ENCODE measurements around the gene KLHL20. TPM values are rescaled to one million over a fixed set of nuclear protein-coding genes. Genes with fewer than 3 reads are reported as not detected.
A peak's percentile ranks its signal among the peaks of the same experiment; 100 is the strongest.
"Not testable (repeated sequence)": the region's sequence is repeated elsewhere in the genome, so short reads cannot be mapped to it uniquely, and the experiment has no call there.

The KLHL20 gene
- total RNA-seq, 2 experiments from 2014 or later = 12.9 to 14.9 TPM

- CTCF ChIA-PET = no interaction called here
- no peak overlapping the region for H3K4me3 Mint-ChIP-seq
Measured at GRCh38 chr1:173705117-173705516, 9.7 kb upstream of the KLHL20 start.

GRCh38 chr1:173708787-173709186 lies 6.0 kb upstream of the KLHL20 start:
- DNase-seq = no peak
- CTCF ChIA-PET = interaction anchor here (1.0 kb wide), 1 partner anchor 279 kb away, joined by 3 read pairs; no protein-coding TSS in a partner anchor
- H3K36me3 Mint-ChIP-seq = no peaks in the 10 kb centered on the region
- H3K27me3 Mint-ChIP-seq = peaks cover 20% of the 10 kb centered on the region
- POLR2A ChIA-PET = no interaction called here
- intact Hi-C loops (cut with micrococcal nuclease) = no loop called here
- no peaks in the 10 kb centered on the region for H3K4me1 Mint-ChIP-seq (ENCODE audit: low read depth)
- H3K9me3 Mint-ChIP-seq = no peaks in the 10 kb centered on the region
- H3K4me3 Mint-ChIP-seq = no peak overlapping the region
- H3K27ac Mint-ChIP-seq = no peak overlapping the region

More at GRCh38 chr1:173705117-173705516, 9.7 kb upstream of the KLHL20 start:
- Mint-ChIP-seq H3K4me1 (ENCODE audit: low read depth) (no peaks in the 10 kb centered on the region), H3K9me3 (peaks cover 3% of the 10 kb centered on the region), H3K27ac (no peak overlapping the region), H3K36me3 (no peaks in the 10 kb centered on the region), H3K27me3 (peaks cover 10% of the 10 kb centered on the region)
- POLR2A ChIA-PET = no interaction called here
- no peak for DNase-seq
- intact Hi-C loops (cut with micrococcal nuclease) = no loop called here

- ChIA-PET CTCF (interaction anchor here (1.8 to 3.1 kb wide), 3 partner anchors 110 to 284 kb away, joined by 7 to 22 read pairs (median 8); partner anchors contain the start of genes DARS2 and PRDX6), POLR2A (interaction anchor here (0.5 to 3.2 kb wide), 7 partner anchors 110 to 439 kb away, joined by 3 to 19 read pairs (median 5); partner anchors contain the start of genes CENPL, DARS2, PRDX6 and ZBTB37)
- intact Hi-C loops (cut with micrococcal nuclease) = loop anchor here (1.0 to 2.0 kb wide), 5 partner anchors 56 to 308 kb away; partner anchors contain the start of genes CENPL, DARS2, PRDX6 and RC3H1
Measured at GRCh38 chr1:173714441-173714758, 381 bp upstream of the KLHL20 start.

GRCh38 chr1:173715538-173715844 lies 710 bp downstream of the KLHL20 start:
- peaks cover 3% of the 10 kb centered on the region for H3K36me3 Mint-ChIP-seq
- peak overlapping the region; percentile 96 for H3K4me3 Mint-ChIP-seq
- H3K4me1 Mint-ChIP-seq (ENCODE audit: low read depth) = peaks cover 36% of the 10 kb centered on the region
- H3K27ac Mint-ChIP-seq = peak overlapping the region; percentile 92
- DNase-seq = no peak
- CTCF ChIA-PET = interaction anchor here (0.9 to 3.1 kb wide), 4 partner anchors 18 to 285 kb away, joined by 3 to 22 read pairs (median 8); partner anchors contain the start of genes DARS2 and PRDX6
- POLR2A ChIA-PET = interaction anchor here (0.6 to 3.2 kb wide), 6 partner anchors 33 to 285 kb away, joined by 3 to 19 read pairs (median 5); partner anchors contain the start of genes CENPL, DARS2 and PRDX6
- intact Hi-C loops (cut with micrococcal nuclease) = loop anchor here (1.0 to 2.0 kb wide), 3 partner anchors 55 to 307 kb away; partner anchors contain the start of gene RC3H1
- H3K27me3 Mint-ChIP-seq = peaks cover 9% of the 10 kb centered on the region
- H3K9me3 Mint-ChIP-seq = no peaks in the 10 kb centered on the region

More at GRCh38 chr1:173714441-173714758, 381 bp upstream of the KLHL20 start:
- DNase-seq = no peak
- Mint-ChIP-seq H3K4me3 (peak overlapping the region; percentile 96), H3K4me1 (ENCODE audit: low read depth) (peaks cover 29% of the 10 kb centered on the region), H3K27me3 (peaks cover 16% of the 10 kb centered on the region), H3K36me3 (peaks cover 1% of the 10 kb centered on the region), H3K9me3 (no peaks in the 10 kb centered on the region), H3K27ac (peak overlapping the region; percentile 92)

GRCh38 chr1:173717238-173717637 lies 2.5 kb downstream of the KLHL20 start:
- CTCF ChIA-PET = interaction anchor here (1.0 to 1.4 kb wide), 2 partner anchors 286 to 288 kb away, joined by 3 to 5 read pairs; no protein-coding TSS in a partner anchor
- H3K27ac Mint-ChIP-seq = no peak overlapping the region
- H3K4me3 Mint-ChIP-seq = no peak overlapping the region

GRCh38 chr1:173731331-173731730 lies 16.6 kb downstream of the KLHL20 start:
- H3K4me1 Mint-ChIP-seq (ENCODE audit: low read depth); H3K27ac Mint-ChIP-seq: not testable (repeated sequence)
- peaks cover 15% of the 10 kb centered on the region for H3K9me3 Mint-ChIP-seq

More at GRCh38 chr1:173717238-173717637, 2.5 kb downstream of the KLHL20 start:
- no peak for DNase-seq
- no peaks in the 10 kb centered on the region for H3K9me3 Mint-ChIP-seq
- no peaks in the 10 kb centered on the region for H3K27me3 Mint-ChIP-seq
- POLR2A ChIA-PET = interaction anchor here (3.2 kb wide), 1 partner anchor 107 kb away, joined by 19 read pairs; the partner anchor contains the start of genes CENPL and DARS2
- intact Hi-C loops (cut with micrococcal nuclease) = no loop called here
- H3K36me3 Mint-ChIP-seq = peaks cover 11% of the 10 kb centered on the region
- peaks cover 45% of the 10 kb centered on the region for H3K4me1 Mint-ChIP-seq (ENCODE audit: low read depth)

GRCh38 chr1:173733912-173734311 lies 19.1 kb downstream of the KLHL20 start:
- Mint-ChIP-seq H3K36me3 (peaks cover 35% of the 10 kb centered on the region), H3K27me3 (no peaks in the 10 kb centered on the region), H3K9me3 (peaks cover 9% of the 10 kb centered on the region), H3K27ac (no peak overlapping the region), H3K4me3 (no peak overlapping the region), H3K4me1 (ENCODE audit: low read depth) (peaks cover 29% of the 10 kb centered on the region)
- POLR2A ChIA-PET = no interaction called here
- intact Hi-C loops (cut with micrococcal nuclease) = no loop called here
- DNase-seq = no peak
- CTCF ChIA-PET = interaction anchor here (1.3 kb wide), 1 partner anchor 19 kb away, joined by 3 read pairs; the partner anchor contains the start of gene KLHL20

More at GRCh38 chr1:173731331-173731730, 16.6 kb downstream of the KLHL20 start:
- H3K27me3 Mint-ChIP-seq; intact Hi-C loops (cut with micrococcal nuclease); DNase-seq; POLR2A ChIA-PET; H3K4me3 Mint-ChIP-seq; CTCF ChIA-PET: not testable (repeated sequence)
- peaks cover 31% of the 10 kb centered on the region for H3K36me3 Mint-ChIP-seq

GRCh38 chr1:173736104-173736503 lies 21.3 kb downstream of the KLHL20 start:
- POLR2A ChIA-PET; H3K4me3 Mint-ChIP-seq; H3K27ac Mint-ChIP-seq; DNase-seq; H3K27me3 Mint-ChIP-seq; CTCF ChIA-PET; H3K9me3 Mint-ChIP-seq; intact Hi-C loops (cut with micrococcal nuclease): not testable (repeated sequence)
- H3K36me3 Mint-ChIP-seq = peaks cover 50% of the 10 kb centered on the region
- H3K4me1 Mint-ChIP-seq (ENCODE audit: low read depth) = peaks cover 41% of the 10 kb centered on the region

- ChIA-PET POLR2A (no interaction called here), CTCF (no interaction called here)
- H3K4me3 Mint-ChIP-seq = no peak overlapping the region
- peaks cover 44% of the 10 kb centered on the region for H3K36me3 Mint-ChIP-seq
- H3K4me1 Mint-ChIP-seq (ENCODE audit: low read depth) = peaks cover 43% of the 10 kb centered on the region
- H3K9me3 Mint-ChIP-seq = no peaks in the 10 kb centered on the region
- no peak overlapping the region for H3K27ac Mint-ChIP-seq
- intact Hi-C loops (cut with micrococcal nuclease) = no loop called here
- no peak for DNase-seq
- no peaks in the 10 kb centered on the region for H3K27me3 Mint-ChIP-seq
Measured at GRCh38 chr1:173742203-173742886, 27.6 kb downstream of the KLHL20 start.

GRCh38 chr1:173744651-173745050 lies 29.9 kb downstream of the KLHL20 start:
- H3K27ac Mint-ChIP-seq = no peak overlapping the region
- ChIA-PET POLR2A (no interaction called here), CTCF (no interaction called here)
- no peaks in the 10 kb centered on the region for H3K27me3 Mint-ChIP-seq
- no peak for DNase-seq
- H3K36me3 Mint-ChIP-seq = peaks cover 29% of the 10 kb centered on the region
- H3K4me1 Mint-ChIP-seq (ENCODE audit: low read depth) = peaks cover 25% of the 10 kb centered on the region
- intact Hi-C loops (cut with micrococcal nuclease) = no loop called here
- H3K9me3 Mint-ChIP-seq = no peaks in the 10 kb centered on the region
- no peak overlapping the region for H3K4me3 Mint-ChIP-seq

- Mint-ChIP-seq H3K9me3 (no peaks in the 10 kb centered on the region), H3K4me1 (ENCODE audit: low read depth) (peaks cover 11% of the 10 kb centered on the region), H3K27me3 (no peaks in the 10 kb centered on the region), H3K36me3 (peaks cover 12% of the 10 kb centered on the region), H3K27ac (no peak overlapping the region), H3K4me3 (no peak overlapping the region)
- POLR2A ChIA-PET = no interaction called here
- no peak for DNase-seq
- CTCF ChIA-PET = interaction anchor here (0.7 to 1.1 kb wide), 2 partner anchors 9 to 364 kb away, joined by 3 to 6 read pairs; no protein-coding TSS in a partner anchor
- intact Hi-C loops (cut with micrococcal nuclease) = no loop called here
Measured at GRCh38 chr1:173749137-173749536, 34.4 kb downstream of the KLHL20 start.

GRCh38 chr1:173753830-173754229 lies 39.0 kb downstream of the KLHL20 start:
- H3K36me3 Mint-ChIP-seq = peaks cover 34% of the 10 kb centered on the region
- intact Hi-C loops (cut with micrococcal nuclease) = no loop called here
- POLR2A ChIA-PET = no interaction called here

More at GRCh38 chr1:173753830-173754229, 39.0 kb downstream of the KLHL20 start:
- H3K27ac Mint-ChIP-seq = no peak overlapping the region
- H3K4me1 Mint-ChIP-seq (ENCODE audit: low read depth) = no peaks in the 10 kb centered on the region
- no peaks in the 10 kb centered on the region for H3K9me3 Mint-ChIP-seq
- no peak overlapping the region for H3K4me3 Mint-ChIP-seq
- no peaks in the 10 kb centered on the region for H3K27me3 Mint-ChIP-seq
- no peak for DNase-seq
- CTCF ChIA-PET = no interaction called here
